OCI-LY7 (cell line): ENCODE results near the gene MYH3. TPM values are rescaled to one million over a fixed set of nuclear protein-coding genes. Genes with fewer than 3 reads are reported as not detected.

Source experiments
- BruUV-seq: library from RNA; stranded (reverse); fragments of 400-500 nt; replicated peaks from 2 replicates; lab custom pipeline; 2021; lab: Mats Ljungman, UMichigan
- CTCF ChIA-PET: fragments of 300-600 bp; sonication (Branson Sonifier 250); formaldehyde crosslinking; loops from one replicate; lab custom pipeline; 2022; ENCODE audit warnings: antibody characterized with exemption; ENCODE audit not compliant: unreplicated experiment; lab: Charles Lee
- POLR2A ChIA-PET: fragments of 300-600 bp; sonication (Branson Sonifier 250); formaldehyde crosslinking; loops from one replicate; lab custom pipeline; 2022; ENCODE audit warnings: antibody characterized with exemption; lab: Charles Lee
- DNase-seq: peaks from one replicate; pipeline ENCODE4 v3.0.0-alpha.2; 2015; ENCODE audit warnings: low spot score
- H2AFZ ChIP-seq: fragments of 200-600 bp; sonication (generic), shearing (Covaris generic); 2 replicates; pipeline ENCODE4 v1.6.1; 2014; ENCODE audit warnings: mild to moderate bottlenecking, antibody characterized with exemption, low read length, moderate library complexity
- H3K27ac ChIP-seq: fragments of 200-600 bp; sonication (generic); 2 replicates; pipeline ENCODE4 v1.5.1; 2014; ENCODE audit warnings: mixed run types, low read depth, mild to moderate bottlenecking, moderate library complexity, low read length, inconsistent platforms; ENCODE audit not compliant: poor library complexity, severe bottlenecking
- H3K36me3 ChIP-seq: fragments of 200-600 bp; sonication (generic); 2 replicates; pipeline ENCODE4 v1.6.1; 2014; ENCODE audit warnings: mild to moderate bottlenecking, antibody characterized with exemption, low read length, moderate library complexity, mixed read lengths; ENCODE audit not compliant: insufficient read depth
- H3K4me1 ChIP-seq: fragments of 200-600 bp; sonication (generic); 2 replicates; pipeline ENCODE4 v1.5.1; 2014; ENCODE audit warnings: mild to moderate bottlenecking, low read length; ENCODE audit not compliant: insufficient read depth, poor library complexity, severe bottlenecking
- H3K4me2 ChIP-seq: fragments of 200-600 bp; sonication (generic); 2 replicates; pipeline ENCODE4 v1.6.1; 2014; ENCODE audit warnings: mild to moderate bottlenecking, low read length
- H3K4me3 ChIP-seq: fragments of 200-600 bp; sonication (generic); 2 replicates; pipeline ENCODE4 v1.5.1; 2014; ENCODE audit warnings: mild to moderate bottlenecking, low read depth, low read length; ENCODE audit not compliant: poor library complexity, severe bottlenecking
- H3K79me2 ChIP-seq: fragments of 200-600 bp; sonication (generic); 2 replicates; pipeline ENCODE4 v1.6.1; 2016; ENCODE audit warnings: low read depth, mild to moderate bottlenecking, low read length, moderate library complexity, mixed read lengths; ENCODE audit not compliant: insufficient read depth
- H3K9me2 ChIP-seq: fragments of 200-600 bp; sonication (generic); 2 replicates; pipeline ENCODE4 v1.6.1; 2016; ENCODE audit warnings: mild to moderate bottlenecking, low read length, mixed read lengths; ENCODE audit not compliant: insufficient read depth
- H3K9me3 ChIP-seq: fragments of 200-600 bp; sonication (generic); 2 replicates; pipeline ENCODE4 v1.6.1; 2014; ENCODE audit warnings: mild to moderate bottlenecking, mixed run types, low read length, mixed read lengths
- H4K20me1 ChIP-seq: fragments of 200-600 bp; sonication (generic); 2 replicates; pipeline ENCODE4 v1.6.1; 2014; ENCODE audit warnings: mild to moderate bottlenecking, antibody characterized with exemption, low read length, moderate library complexity, mixed read lengths; ENCODE audit not compliant: insufficient read depth
- EZH2phosphoT487 ChIP-seq: fragments of 200-600 bp; sonication (generic); IDR thresholded peaks from 2 replicates; pipeline ENCODE4 v1.6.1; 2018; ENCODE audit warnings: low read depth, borderline replicate concordance, mild to moderate bottlenecking, mixed run types, antibody characterized with exemption, low read length, moderate library complexity, mixed read lengths
- intact Hi-C: fragments of 100-400 bp; cut with micrococcal nuclease; formaldehyde crosslinking; loops from one replicate; pipeline ENCODE4 v1.10.0; 2022; ENCODE audit not compliant: unreplicated experiment
- total RNA-seq, 2 experiments: library from RNA; depleted of rRNA in 1 of 2; stranded (reverse); fragments of >200 nt in 1 of 2; shearing (Covaris generic) in 1 of 2; gene quantifications; 2 replicates each; pipeline ENCODE4 v1.2.3, GENCODE V29; 2014 to 2022
- TF ChIP-seq, protein P1 (sequence below): fragments of 200-600 bp; sonication (generic); conservative IDR thresholded peaks from 2 replicates; pipeline ENCODE4 v1.5.1; 2014; ENCODE audit warnings: mild to moderate bottlenecking, antibody characterized with exemption, low read length, moderate library complexity, mixed read lengths

The MYH3 gene
- total RNA-seq, 2 experiments from 2014 or later = 4.2 to 5.9 TPM

GRCh38 chr17:10612957-10613744 lies 44.0 kb downstream of the MYH3 start:
- no peak for TF ChIP-seq EZH2phosphoT487
- TF ChIP-seq, protein P1, sequence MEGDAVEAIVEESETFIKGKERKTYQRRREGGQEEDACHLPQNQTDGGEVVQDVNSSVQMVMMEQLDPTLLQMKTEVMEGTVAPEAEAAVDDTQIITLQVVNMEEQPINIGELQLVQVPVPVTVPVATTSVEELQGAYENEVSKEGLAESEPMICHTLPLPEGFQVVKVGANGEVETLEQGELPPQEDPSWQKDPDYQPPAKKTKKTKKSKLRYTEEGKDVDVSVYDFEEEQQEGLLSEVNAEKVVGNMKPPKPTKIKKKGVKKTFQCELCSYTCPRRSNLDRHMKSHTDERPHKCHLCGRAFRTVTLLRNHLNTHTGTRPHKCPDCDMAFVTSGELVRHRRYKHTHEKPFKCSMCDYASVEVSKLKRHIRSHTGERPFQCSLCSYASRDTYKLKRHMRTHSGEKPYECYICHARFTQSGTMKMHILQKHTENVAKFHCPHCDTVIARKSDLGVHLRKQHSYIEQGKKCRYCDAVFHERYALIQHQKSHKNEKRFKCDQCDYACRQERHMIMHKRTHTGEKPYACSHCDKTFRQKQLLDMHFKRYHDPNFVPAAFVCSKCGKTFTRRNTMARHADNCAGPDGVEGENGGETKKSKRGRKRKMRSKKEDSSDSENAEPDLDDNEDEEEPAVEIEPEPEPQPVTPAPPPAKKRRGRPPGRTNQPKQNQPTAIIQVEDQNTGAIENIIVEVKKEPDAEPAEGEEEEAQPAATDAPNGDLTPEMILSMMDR = no peak
- H3K27ac ChIP-seq = no peak overlapping the region
- ChIA-PET POLR2A (interaction anchor here (0.9 kb wide), 1 partner anchor 16 kb away, joined by 3 read pairs; no protein-coding TSS in a partner anchor), CTCF (no interaction called here)
- no peaks in the 10 kb centered on the region for H4K20me1 ChIP-seq
- H3K4me1 ChIP-seq = no peaks in the 10 kb centered on the region
- no TSS peak for BruUV-seq
- no peak overlapping the region for H2AFZ ChIP-seq
- no peaks in the 10 kb centered on the region for H3K79me2 ChIP-seq
- DNase-seq = no peak
- intact Hi-C loops = loop anchor here (5.0 kb wide), 1 partner anchor 691 kb away; no protein-coding TSS in a partner anchor
- no peak overlapping the region for H3K4me3 ChIP-seq
- H3K4me2 ChIP-seq = no peak overlapping the region
- H3K36me3 ChIP-seq = no peaks in the 10 kb centered on the region
- no peaks in the 10 kb centered on the region for H3K9me3 ChIP-seq
- H3K9me2 ChIP-seq = no peaks in the 10 kb centered on the region

- Histone ChIP-seq H3K36me3 (no peaks in the 10 kb centered on the region), H3K79me2 (no peaks in the 10 kb centered on the region), H3K27ac (no peak overlapping the region), H3K9me2 (no peaks in the 10 kb centered on the region), H3K4me3 (no peak overlapping the region), H3K9me3 (no peaks in the 10 kb centered on the region), H3K4me1 (no peaks in the 10 kb centered on the region), H3K4me2 (no peak overlapping the region), H2AFZ (no peak overlapping the region), H4K20me1 (no peaks in the 10 kb centered on the region)
- ChIA-PET CTCF (no interaction called here), POLR2A (no interaction called here)
- intact Hi-C loops = loop anchor here (5.0 kb wide), 1 partner anchor 689 kb away; no protein-coding TSS in a partner anchor
- TF ChIP-seq EZH2phosphoT487 = no peak
- TF ChIP-seq, protein P1 = no peak
- DNase-seq = no peak
- no TSS peak for BruUV-seq
These were observed 46.2 kb downstream of the MYH3 start for GRCh38 chr17:10610884-10611283.

GRCh38 chr17:10608244-10608643 lies 48.9 kb downstream of the MYH3 start:
- ChIA-PET POLR2A (interaction anchor here (0.8 kb wide), 1 partner anchor 41 kb away, joined by 4 read pairs; no protein-coding TSS in a partner anchor), CTCF (no interaction called here)
- no peak for DNase-seq
- TF ChIP-seq, protein P1 = no peak
- TF ChIP-seq EZH2phosphoT487 = no peak
- intact Hi-C loops = no loop called here
- Histone ChIP-seq H2AFZ (no peak overlapping the region), H3K4me1 (no peaks in the 10 kb centered on the region), H3K4me2 (no peak overlapping the region), H3K9me3 (no peaks in the 10 kb centered on the region), H3K79me2 (no peaks in the 10 kb centered on the region), H3K9me2 (no peaks in the 10 kb centered on the region), H4K20me1 (no peaks in the 10 kb centered on the region), H3K4me3 (no peak overlapping the region), H3K27ac (no peak overlapping the region), H3K36me3 (no peaks in the 10 kb centered on the region)
- no TSS peak for BruUV-seq
